ENCODE data around the gene TCAP. TPM values are rescaled to one million over a fixed set of nuclear protein-coding genes. Genes with fewer than 3 reads are reported as not detected.
"Not testable (repeated sequence)": the region's sequence is repeated elsewhere in the genome, so short reads cannot be mapped to it uniquely, and the experiment has no call there.

Gene TCAP
- total RNA-seq, 1 donor from 2014 or later: 1.9 TPM

DNA sequence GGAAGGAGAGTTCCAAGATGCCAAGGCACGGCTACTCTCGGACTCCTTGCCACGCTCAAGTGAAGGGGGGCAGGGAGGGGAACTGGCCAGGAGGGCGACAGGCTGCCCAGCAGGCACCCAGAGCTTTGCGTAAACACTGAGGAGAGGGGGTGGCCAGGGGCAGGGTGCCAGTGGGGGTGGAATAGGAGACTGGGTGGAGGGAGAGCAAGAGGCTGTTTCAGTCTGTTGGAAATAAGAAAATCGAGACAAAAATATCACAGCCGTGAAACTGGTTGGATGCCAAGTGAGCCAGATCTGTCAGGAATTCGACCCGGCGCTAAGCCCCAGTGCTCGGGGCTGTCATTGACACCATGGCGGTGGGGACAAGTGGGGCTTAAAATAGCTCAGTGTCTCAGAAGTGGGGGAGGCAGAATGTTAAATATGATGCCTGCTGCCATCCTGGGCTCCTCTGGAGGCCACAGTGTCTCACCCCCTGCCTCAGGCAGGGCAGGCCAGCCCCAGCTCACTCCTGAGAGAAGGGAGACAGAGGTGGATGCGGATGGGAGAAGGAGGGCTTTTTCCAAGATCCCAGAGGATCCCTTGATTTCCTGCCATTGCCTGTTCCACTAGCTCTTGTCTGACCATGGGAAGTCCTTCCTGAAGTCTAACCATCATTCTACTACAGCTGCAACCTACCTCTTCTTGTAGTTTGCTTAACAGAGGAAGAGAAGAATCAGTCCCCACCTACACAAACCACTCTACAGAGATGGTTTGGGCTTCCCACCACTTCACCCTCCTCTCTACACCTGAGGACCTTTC lies 12.6 kb downstream of the TCAP start:
- intact Hi-C loops (cut with micrococcal nuclease): loop anchor here (5.0 kb wide), 1 partner anchor 55 kb away; the partner anchor contains the start of gene MIEN1

DNA sequence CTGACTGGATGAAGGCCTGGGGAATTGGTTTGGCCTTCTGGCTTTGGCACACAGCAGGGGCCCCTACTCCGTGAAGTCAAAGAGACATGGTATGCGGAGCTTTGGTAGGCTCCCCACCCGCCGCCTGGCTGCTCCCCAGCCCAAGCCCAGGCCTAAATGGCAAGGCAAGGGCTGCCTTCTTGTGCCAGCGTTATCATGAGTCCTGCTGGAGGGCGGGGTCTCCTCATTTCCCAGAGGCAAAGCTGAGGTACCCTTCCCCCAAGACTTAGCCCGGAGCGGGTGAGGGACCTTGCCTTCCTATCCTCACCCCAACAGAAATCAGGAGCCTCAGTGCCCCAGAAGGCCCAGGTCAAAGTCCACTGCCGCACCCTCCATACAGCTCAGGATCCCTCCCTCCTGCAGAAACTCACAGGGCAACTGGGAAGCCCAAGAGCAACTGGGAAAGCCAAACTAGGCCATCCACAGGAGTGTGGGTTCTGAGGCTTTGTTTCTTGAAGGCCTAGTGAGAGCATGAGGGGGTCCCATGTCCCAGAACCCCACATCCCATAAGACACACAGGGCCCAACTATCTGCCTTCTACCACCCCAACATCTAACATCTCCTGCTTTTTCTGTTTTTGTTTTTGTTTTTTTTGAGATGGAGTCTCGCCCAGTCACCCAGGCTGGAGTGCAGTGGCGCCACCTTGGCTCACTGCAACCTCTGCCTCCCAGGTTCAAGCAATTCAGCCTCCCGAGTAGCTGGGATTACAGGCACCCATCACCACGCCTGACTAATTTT lies 13.4 kb downstream of the TCAP start:
- intact Hi-C loops (cut with micrococcal nuclease): loop anchor here (5.0 kb wide), 1 partner anchor 54 kb away; the partner anchor contains the start of gene MIEN1

DNA sequence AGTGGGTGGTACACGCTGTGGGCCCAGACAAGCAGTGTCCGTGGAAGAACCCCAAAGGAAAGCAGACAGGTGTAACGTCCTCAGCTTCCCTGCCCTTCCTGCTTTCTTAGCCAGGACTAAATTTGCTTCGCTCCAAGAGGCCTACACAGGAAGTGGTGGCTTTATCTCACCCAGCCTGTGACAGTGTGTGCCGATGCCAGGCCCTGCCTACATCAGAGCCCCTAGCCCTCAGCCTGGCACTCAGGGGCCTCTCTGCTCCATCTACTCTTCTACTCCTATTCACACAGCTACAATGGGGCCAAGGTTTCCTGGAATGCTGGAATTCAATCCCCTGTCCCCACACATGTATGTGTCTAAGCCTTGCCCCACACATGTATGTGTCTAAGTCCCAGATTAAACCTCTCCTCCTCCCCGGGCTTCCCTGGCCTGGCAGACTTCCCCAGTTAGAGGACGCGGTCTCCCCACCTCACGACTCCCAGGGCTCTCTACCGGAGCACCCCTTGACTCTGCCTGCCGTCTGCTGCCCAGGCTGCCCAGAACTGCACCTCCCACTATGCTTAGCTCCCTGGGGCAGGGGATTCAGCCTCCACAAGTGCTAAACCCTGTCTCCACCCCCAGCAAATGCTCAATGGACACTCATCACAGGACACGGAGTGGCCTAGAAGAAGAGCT lies 14.5 kb downstream of the TCAP start:
- intact Hi-C loops (cut with micrococcal nuclease): loop anchor here (5.0 kb wide), 1 partner anchor 53 kb away; the partner anchor contains the start of gene MIEN1

DNA sequence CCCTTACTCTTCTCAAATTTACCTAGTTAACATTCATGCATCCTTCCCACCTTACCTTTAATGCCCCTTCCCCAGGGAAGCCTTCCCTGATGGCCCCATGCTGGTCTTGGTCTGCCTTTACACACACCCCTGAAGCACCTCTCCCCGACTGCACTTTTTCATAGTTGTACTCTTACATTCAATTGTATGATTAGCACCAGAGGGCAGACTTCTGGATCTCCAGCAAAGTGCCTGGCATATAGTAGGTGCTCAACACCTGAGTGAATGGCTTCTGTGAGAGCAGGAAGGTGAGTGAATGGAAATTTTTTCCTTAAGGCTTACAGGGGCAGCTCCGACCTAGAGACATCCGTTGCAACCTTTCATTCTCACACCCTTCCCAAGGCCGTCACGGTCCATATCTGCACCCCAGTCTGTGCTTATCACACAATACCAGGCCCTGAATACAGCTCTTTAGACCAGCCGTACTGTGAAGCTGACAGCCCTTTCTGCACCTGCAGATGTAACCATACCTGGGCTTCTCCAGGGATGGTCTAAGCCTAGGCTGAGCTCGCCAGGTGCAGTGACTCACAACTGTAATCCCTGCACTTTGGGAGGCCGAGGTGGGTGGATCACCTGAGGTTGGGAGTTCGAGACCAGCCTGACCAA lies 18.3 kb downstream of the TCAP start:
- intact Hi-C loops (cut with micrococcal nuclease): no loop called here

DNA sequence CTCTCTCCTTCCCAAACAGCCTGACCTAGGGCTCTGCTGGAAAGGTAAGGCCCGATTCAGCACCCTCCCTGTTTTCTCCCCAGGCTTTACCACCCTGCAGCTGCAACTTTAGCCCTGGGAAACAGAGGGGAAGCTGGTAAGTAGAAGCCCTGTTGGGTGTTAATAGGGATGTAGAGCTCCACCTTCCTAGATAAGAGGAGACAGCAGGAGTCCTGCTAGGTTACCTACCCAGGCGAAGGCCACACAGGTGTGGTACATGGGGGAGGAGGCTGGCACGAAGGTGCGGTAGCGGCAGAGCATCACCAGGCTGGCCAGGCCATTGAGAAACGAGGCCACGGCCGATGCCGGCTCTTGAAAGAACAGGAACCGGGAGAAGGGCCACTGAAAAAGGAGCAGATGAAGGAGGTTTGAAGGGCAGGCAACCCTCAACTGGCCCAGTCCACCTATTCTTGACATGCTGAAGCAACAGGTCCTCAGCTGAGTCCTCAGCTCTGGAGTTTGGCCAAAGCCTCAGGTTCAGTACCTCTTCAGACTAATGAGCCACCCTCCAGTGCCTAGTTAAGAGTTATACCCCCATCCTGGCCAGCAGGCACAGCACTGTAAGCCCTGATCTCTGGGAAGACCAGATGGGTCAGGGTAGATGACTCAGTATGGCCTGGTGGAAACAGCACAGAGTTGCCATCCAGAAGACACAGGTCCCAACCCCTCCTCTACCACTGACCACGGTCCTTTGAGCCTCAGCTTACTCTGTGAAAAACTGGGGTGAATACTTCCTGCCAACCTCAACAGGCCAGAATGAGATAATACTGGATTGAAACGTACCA lies 19.4 kb downstream of the TCAP start:
- intact Hi-C loops (cut with micrococcal nuclease): loop anchor here (5.0 kb wide), 1 partner anchor 47 kb away; the partner anchor contains the start of gene STARD3

DNA sequence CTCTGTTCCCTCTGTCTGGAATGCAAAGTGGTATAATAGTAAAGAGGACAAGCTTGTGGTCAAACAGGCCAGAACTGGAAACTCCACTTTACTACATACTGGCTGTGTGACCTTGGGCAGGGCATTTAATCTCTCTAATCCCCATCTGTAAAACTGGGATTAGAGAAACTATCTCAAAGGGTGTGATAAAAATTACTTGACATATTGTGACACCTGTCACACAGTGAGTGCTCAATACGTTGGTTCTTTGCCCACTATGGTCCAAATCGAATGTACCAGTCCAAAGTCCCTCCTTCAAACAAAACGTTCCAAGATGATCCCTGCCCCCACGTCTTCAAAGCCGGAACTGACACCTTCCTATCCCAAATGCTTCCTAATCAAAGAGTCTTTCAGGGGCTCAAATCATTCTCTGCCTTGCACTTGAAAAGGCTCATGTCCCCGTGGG lies 22.0 kb downstream of the TCAP start:
- intact Hi-C loops (cut with micrococcal nuclease): loop anchor here (5.0 kb wide), 1 partner anchor 50 kb away; the partner anchor contains the start of gene STARD3

DNA sequence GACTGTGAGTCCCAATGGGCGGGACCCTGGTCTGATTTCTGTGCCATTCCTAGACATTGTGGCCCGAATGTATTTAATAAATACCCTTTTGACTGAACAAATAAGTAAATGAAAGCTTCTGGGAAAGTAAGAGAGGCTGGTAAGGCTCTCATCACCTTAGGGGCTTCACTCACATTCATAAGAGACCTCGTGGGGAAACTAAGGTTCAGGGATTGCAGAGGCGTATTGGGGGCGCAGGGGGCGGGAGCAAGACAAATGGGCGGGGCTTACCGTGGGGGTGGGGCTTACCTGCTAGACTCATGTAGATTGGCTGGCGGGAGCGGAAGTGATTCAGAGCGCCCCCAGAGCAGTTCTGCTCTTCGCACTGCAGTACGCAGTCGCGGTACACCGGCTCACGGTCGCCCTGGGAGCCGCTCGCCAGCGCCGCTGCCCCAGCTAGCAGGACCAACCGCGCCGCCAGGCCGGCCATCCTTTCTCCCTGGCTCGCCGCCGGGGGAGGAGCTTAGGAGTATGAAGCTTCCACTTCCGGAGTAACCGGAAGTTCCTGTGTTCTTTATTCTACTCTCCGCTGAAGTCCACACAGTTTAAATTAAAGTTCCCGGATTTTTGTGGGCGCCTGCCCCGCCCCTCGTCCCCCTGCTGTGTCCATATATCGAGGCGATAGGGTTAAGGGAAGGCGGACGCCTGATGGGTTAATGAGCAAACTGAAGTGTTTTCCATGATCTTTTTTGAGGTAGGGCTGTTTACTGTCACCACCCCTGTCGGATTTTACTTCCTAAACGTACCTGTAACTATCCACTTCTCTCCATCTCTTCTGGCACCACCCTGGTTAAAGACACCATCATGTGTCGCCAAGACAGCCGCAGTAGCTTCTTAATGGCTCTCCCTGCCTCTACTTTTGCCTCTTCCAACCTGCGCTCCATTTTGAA lies 22.7 kb downstream of the TCAP start, which contains the start of gene PGAP3:
PGAP3 (minus strand) TSS at position 512 of the 929 bp plus-strand sequence; CDS start at position 469, 43 bp downstream.
- intact Hi-C loops (cut with micrococcal nuclease): loop anchor here (1.0 to 5.0 kb wide), 2 partner anchors 42 to 51 kb away; partner anchors contain the start of genes MIEN1 and STARD3

DNA sequence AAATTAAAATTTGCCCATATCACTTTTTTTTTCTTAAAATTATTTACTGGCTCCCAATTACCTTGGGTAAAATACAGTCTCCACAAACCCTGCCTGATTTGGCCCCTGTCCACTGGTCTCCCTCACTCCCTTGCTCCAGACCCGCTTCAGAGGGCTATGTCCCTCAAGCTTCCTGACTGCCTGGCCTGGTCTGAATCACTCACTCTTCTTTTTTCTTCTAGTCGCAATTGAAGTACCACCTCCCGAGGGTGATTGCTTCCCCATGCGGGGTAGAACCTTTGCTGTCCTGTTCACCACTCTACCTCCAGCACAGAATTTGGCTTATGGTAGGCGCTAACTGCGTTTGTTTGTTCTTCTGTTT lies 23.3 kb downstream of the TCAP start:
- intact Hi-C loops (cut with micrococcal nuclease): loop anchor here (1.0 to 5.0 kb wide), 2 partner anchors 42 to 51 kb away; partner anchors contain the start of genes MIEN1 and STARD3

DNA sequence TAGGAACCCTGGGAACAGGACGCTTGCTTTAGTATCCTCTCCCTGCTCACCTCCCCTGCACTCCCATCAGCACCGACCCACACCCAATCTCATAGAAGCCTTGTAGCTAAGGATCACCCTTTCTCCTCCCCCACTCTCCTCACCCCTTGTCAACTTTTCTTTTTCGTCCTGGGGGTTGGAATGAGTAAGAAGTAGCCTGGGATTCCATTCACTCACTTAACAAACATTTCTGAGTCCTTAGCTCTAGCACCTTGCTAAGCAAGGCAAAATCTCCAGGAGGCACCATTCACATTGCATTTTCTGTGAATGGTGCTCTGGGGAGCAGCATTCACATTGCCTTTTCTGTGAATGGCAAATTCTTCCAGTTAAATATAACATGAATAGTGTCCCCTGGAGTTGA lies 23.8 kb downstream of the TCAP start:
- intact Hi-C loops (cut with micrococcal nuclease): loop anchor here (1.0 to 5.0 kb wide), 2 partner anchors 41 to 52 kb away; partner anchors contain the start of genes MIEN1 and STARD3

DNA sequence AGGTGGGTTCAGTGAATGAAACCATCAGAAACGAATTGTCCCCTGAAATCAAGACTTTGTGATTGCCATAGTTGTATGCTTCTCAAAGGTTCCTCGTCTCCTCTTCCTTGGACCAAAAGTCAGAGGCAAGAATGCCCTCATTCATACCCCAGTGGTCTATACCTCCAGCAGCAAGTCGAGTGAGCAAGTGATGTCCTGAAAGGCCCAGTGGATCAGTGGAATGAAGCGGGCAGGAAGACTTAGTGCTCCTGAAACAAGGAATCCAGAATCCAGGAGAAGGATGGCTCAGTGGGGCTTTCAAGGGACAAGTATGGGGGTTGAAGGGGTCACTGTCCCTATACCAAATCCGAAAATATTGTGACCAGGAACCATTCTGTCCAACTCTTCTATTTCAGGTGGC lies 29.4 kb downstream of the TCAP start:
- intact Hi-C loops (cut with micrococcal nuclease): no loop called here

DNA sequence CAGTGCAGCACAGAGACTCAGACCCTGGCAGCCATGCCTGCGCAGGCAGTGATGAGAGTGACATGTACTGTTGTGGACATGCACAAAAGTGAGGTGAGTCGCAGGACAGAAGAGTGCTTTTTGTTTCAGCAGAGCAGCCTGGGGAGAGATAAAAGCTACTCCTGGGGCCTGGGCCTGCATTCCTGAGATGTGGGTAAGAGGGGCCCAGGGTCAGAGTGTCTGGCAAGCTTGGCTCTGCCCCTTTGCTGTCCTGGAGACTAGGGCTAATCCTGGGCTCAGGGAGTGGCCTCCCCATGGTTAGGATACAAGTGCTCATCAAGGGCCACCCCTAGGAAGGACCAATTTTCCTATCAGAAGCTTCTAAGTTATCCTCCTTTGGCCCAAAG lies 29.9 kb downstream of the TCAP start:
- intact Hi-C loops (cut with micrococcal nuclease): no loop called here

DNA sequence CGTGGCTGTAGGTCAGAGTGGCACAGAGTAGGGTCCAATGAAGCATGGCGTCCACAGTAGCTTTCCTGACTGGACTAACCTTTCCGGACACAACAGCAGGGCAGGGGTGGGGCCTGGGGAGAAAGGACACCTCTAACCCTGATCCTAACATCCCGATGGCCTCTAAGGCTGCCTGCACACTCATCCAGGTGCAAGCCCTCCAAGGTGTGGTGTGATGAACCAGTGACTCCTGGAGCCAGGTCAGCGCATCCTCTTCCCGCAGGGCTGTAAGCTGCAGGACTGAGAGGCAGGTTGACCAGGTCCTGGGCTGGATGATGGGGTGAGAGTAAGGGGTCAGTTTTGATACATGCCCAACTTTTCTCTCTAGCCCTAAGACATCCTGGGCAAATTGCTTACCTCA lies 31.6 kb downstream of the TCAP start:
- intact Hi-C loops (cut with micrococcal nuclease): no loop called here

DNA sequence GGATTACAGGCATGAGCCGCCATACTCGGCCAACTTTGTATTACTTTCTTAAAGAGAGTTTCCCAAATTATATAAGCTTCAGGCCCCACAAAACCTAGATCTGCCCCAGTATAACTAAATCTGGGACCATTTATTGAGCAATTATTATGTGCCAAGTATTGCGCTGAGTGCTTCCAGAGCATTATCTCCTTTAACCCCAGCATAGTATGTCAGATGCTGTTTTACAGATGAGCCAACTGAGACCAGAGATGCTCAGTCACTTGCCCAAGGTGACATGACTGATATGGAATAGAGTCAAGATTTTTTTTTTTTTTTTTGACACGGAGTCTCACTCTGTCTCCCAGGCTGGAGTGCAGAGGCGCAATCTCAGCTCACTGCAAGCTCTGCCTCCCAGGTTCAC lies 32.8 kb downstream of the TCAP start:
- intact Hi-C loops (cut with micrococcal nuclease): no loop called here

DNA sequence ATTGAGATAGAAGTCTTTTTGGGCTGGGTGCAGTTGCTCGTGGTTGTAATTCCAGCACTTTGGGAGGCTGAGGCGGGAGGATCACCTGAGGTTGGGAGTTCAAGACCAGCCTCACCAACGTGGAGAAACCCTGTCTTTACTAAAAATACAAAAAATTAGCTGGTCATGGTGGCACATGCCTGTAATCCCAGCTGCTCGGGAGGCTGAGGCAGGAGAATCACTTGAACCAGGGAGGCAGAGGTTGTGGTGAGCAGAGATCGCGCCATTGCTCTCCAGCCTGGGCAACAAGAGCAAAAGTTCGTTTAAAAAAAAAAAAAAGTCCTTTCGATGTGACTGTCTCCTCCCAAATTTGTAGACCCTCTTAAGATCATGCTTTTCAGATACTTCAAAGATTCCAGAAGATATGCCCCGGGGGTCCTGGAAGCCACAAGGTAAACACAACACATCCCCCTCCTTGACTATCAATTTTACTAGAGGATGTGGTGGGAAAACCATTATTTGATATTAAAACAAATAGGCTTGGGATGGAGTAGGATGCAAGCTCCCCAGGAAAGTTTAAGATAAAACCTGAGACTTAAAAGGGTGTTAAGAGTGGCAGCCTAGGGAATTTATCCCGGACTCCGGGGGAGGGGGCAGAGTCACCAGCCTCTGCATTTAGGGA lies 34.1 kb downstream of the TCAP start:
- intact Hi-C loops (cut with micrococcal nuclease): not testable (repeated sequence)

DNA sequence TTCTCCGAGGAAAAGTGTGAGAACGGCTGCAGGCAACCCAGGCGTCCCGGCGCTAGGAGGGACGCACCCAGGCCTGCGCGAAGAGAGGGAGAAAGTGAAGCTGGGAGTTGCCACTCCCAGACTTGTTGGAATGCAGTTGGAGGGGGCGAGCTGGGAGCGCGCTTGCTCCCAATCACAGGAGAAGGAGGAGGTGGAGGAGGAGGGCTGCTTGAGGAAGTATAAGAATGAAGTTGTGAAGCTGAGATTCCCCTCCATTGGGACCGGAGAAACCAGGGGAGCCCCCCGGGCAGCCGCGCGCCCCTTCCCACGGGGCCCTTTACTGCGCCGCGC lies 34.6 kb downstream of the TCAP start, which contains the start of gene ERBB2:
ERBB2 (plus strand) TSS at position 247 of the 330 bp plus-strand sequence. CDS start 175 bp downstream, outside the sequence.
- intact Hi-C loops (cut with micrococcal nuclease): no loop called here

DNA sequence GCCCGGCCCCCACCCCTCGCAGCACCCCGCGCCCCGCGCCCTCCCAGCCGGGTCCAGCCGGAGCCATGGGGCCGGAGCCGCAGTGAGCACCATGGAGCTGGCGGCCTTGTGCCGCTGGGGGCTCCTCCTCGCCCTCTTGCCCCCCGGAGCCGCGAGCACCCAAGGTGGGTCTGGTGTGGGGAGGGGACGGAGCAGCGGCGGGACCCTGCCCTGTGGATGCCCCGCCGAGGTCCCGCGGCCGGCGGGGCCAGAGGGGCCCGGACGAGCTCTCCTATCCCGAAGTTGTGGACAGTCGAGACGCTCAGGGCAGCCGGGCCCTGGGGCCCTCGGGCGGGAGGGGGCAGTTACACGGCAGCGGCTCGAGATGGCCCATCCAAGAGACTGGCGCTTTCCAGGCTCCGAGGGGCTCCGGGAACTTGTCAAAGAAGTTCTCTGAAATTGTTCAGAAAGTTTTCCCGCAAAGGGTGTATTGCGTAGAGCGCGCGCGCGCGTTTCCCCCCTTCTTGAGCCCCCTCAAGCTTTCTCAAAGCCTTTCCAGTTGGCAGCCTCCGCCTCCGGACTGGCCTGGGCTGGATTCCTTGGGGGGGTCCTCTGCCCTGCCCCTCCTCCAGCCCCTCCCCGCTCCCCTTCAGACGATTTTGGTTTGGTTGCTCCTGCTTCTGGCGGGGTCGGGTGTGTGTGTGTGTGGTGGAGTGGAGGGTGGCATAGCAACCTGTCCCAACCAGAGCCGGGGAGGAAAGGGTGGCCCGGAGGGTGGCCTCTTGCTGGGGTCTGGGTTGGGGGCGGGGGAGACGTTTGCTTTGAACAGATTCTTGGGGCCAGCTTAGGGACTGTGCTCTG lies 35.2 kb downstream of the TCAP start:
- intact Hi-C loops (cut with micrococcal nuclease): no loop called here

Data from T-helper 2 cell treated with Interferon-gamma antibody and Interleukin-4, amounts not matched to agents 100 ng/mL and 5 ng/mL, for 36 hours (primary cell).